Endothelial cell of umbilical vein (primary cell): Measurements from ENCODE around the gene PIP4P1. TPM values are rescaled to one million over a fixed set of nuclear protein-coding genes. Genes with fewer than 3 reads are reported as not detected.

Source experiments
- BruUV-seq: library from RNA; stranded (reverse); fragments of 400-500 nt; replicated peaks from 2 replicates; lab custom pipeline; 2021; lab: Mats Ljungman, UMichigan
- CTCF ChIA-PET: fragments of 300-600, 350-600 bp; sonication (Branson Sonifier 250); formaldehyde crosslinking; loops from one replicate; lab custom pipeline; 2021; ENCODE audit warnings: antibody characterized with exemption, inconsistent platforms; lab: Charles Lee
- POLR2A ChIA-PET: fragments of 300-600, 350-600 bp; sonication (Branson Sonifier 250); formaldehyde crosslinking; loops from one replicate; lab custom pipeline; 2021; ENCODE audit warnings: antibody characterized with exemption, inconsistent platforms; lab: Charles Lee
- DNase-seq: peaks from one replicate; pipeline ENCODE4 v3.0.0-alpha.2; 2011; ENCODE audit warnings: low read depth, low spot score
- FAIRE-seq: peaks from 2 replicates; lab custom pipeline; 2011; peaks lifted over from hg19 to GRCh38; lab: Jason Lieb, UNC
- H2AFZ ChIP-seq: 2 replicates; pipeline ENCODE4 v1.6.0; 2012; ENCODE audit warnings: low read depth, low read length, control low read depth, inconsistent platforms
- H3K27ac ChIP-seq: 2 replicates; pipeline ENCODE4 v1.5.1; 2011; ENCODE audit warnings: low read depth, mild to moderate bottlenecking, control low read depth, low read length, moderate library complexity; ENCODE audit not compliant: insufficient read depth
- H3K27me3 ChIP-seq, 2 experiments: 2 replicates each; pipeline versions ENCODE4 v1.6.0 to v1.6.1; 2011; ENCODE audit warnings: low read length in 2 of 2, mixed read lengths in 1 of 2; ENCODE audit not compliant: control insufficient read depth in 2 of 2, insufficient read depth in 2 of 2
- H3K36me3 ChIP-seq, 2 experiments: 2 replicates in 1 of 2; 3 replicates in 1 of 2; pipeline ENCODE4 v1.5.1; 2011; ENCODE audit warnings: low read length in 2 of 2, mild to moderate bottlenecking in 1 of 2, moderate library complexity in 1 of 2; ENCODE audit not compliant: control insufficient read depth in 2 of 2, insufficient read depth in 2 of 2; ENCODE audit errors: extremely low read depth in 1 of 2
- H3K4me1 ChIP-seq: 3 replicates; pipeline ENCODE4 v1.5.1; 2011; ENCODE audit warnings: mild to moderate bottlenecking, low read length; ENCODE audit not compliant: control insufficient read depth, insufficient read depth; ENCODE audit errors: extremely low read depth
- H3K4me2 ChIP-seq: 2 replicates; pipeline ENCODE4 v1.6.1; 2011; ENCODE audit warnings: low read length, control low read depth, mixed read lengths; ENCODE audit not compliant: insufficient read depth
- H3K4me3 ChIP-seq, 3 experiments: fragments of 200-600 bp in 1 of 3; sonication (generic), shearing (Covaris generic) in 1 of 3; replicated peaks in 1 of 3; 2 replicates each; pipeline ENCODE4 v1.5.1; 2011 to 2016; ENCODE audit warnings: control low read depth in 3 of 3, low read length in 3 of 3, mild to moderate bottlenecking in 2 of 3, inconsistent platforms in 1 of 3, low read depth in 1 of 3, moderate library complexity in 1 of 3; ENCODE audit not compliant: insufficient read depth in 1 of 3
- H3K79me2 ChIP-seq: 2 replicates; pipeline ENCODE4 v1.6.0; 2012; ENCODE audit warnings: low read length, inconsistent platforms; ENCODE audit not compliant: control insufficient read depth, insufficient read depth
- H3K9ac ChIP-seq: replicated peaks from 2 replicates; pipeline ENCODE3; 2011; ENCODE audit warnings: low read length, control low read depth; ENCODE audit not compliant: insufficient read depth; ENCODE audit errors: extremely low read depth
- H3K9me1 ChIP-seq: replicated peaks from 3 replicates; pipeline ENCODE4 v1.6.0; 2011; ENCODE audit warnings: mild to moderate bottlenecking, low read length; ENCODE audit not compliant: control insufficient read depth, insufficient read depth; ENCODE audit errors: extremely low read depth
- H3K9me3 ChIP-seq: replicated peaks from 2 replicates; pipeline ENCODE4 v1.5.1; 2012; ENCODE audit warnings: low read length, inconsistent platforms; ENCODE audit not compliant: control insufficient read depth, insufficient read depth
- H4K20me1 ChIP-seq: replicated peaks from 2 replicates; pipeline ENCODE3; 2011; ENCODE audit warnings: mild to moderate bottlenecking, low read length; ENCODE audit not compliant: control insufficient read depth, insufficient read depth; ENCODE audit errors: extremely low read depth
- CTCF ChIP-seq, 2 donors: IDR thresholded peaks; 1 replicate in 1 of 2; 2 replicates in 1 of 2; pipeline ENCODE4 v1.5.1; 2011; ENCODE audit warnings: low read length in 2 of 2, mild to moderate bottlenecking in 2 of 2, moderate library complexity in 2 of 2, control low read depth in 1 of 2, inconsistent platforms in 1 of 2, low read depth in 1 of 2; ENCODE audit not compliant: insufficient read depth in 1 of 2; ENCODE audit errors: extremely low read depth in 1 of 2
- EZH2 ChIP-seq: IDR thresholded peaks from 2 replicates; pipeline ENCODE4 v1.6.1; 2012; ENCODE audit warnings: borderline replicate concordance, low read depth, mild to moderate bottlenecking, moderate library complexity, low read length, inconsistent platforms; ENCODE audit not compliant: severe bottlenecking
- FOS ChIP-seq: IDR thresholded peaks from 2 replicates; pipeline ENCODE4 v1.6.1; 2011; ENCODE audit warnings: mild to moderate bottlenecking, low read length, moderate library complexity, borderline replicate concordance; ENCODE audit not compliant: insufficient read depth
- GATA2 ChIP-seq: IDR thresholded peaks from 2 replicates; pipeline ENCODE4 v1.7.0; 2011; ENCODE audit warnings: low read depth, mild to moderate bottlenecking, moderate library complexity, mixed read lengths, low read length; ENCODE audit not compliant: insufficient read length, insufficient read depth
- JUN ChIP-seq: IDR thresholded peaks from 2 replicates; pipeline ENCODE4 v1.6.1; 2011; ENCODE audit warnings: borderline replicate concordance, low read depth; ENCODE audit not compliant: insufficient read length, insufficient read depth
- MAX ChIP-seq: IDR thresholded peaks from 2 replicates; pipeline ENCODE4 v1.6.1; 2011; ENCODE audit not compliant: insufficient read depth, insufficient read length
- MYC ChIP-seq: IDR thresholded peaks from one replicate; pipeline ENCODE4 v1.6.1; 2011; ENCODE audit warnings: mild to moderate bottlenecking, low read depth, low read length
- POLR2A ChIP-seq: IDR thresholded peaks from 2 replicates; pipeline ENCODE4 v1.6.1; 2012; ENCODE audit warnings: low read depth, mild to moderate bottlenecking, control low read depth, low read length
- POLR2AphosphoS5 ChIP-seq: IDR thresholded peaks from 2 replicates; pipeline ENCODE4 v1.6.1; 2012; ENCODE audit warnings: low read depth, mild to moderate bottlenecking, control low read depth, low read length, moderate library complexity; ENCODE audit not compliant: insufficient read depth
- dilution Hi-C: fragments of 300-500 bp; cut with MboI; formaldehyde crosslinking; loops from one replicate; pipeline ENCODE4 v1.15.0; 2019; ENCODE audit warnings: low sequenced_read_pairs; ENCODE audit not compliant: extremely low pct_ligation_motif_present
- intact Hi-C: fragments of 100-400 bp; cut with micrococcal nuclease; formaldehyde crosslinking; loops from one replicate; pipeline ENCODE4 v1.10.0; 2022
- polyA plus RNA-seq, 4 experiments: library from polyadenylated mRNA; depleted of rRNA in 3 of 4; stranded (reverse) in 3 of 4; unstranded in 1 of 4; fragments of >200 nt; gene quantifications; 2 replicates each; pipeline versions ENCODE4 v1.2.1 to v1.2.3, GENCODE V29; 2011 to 2012; ENCODE audit warnings: missing spikeins in 1 of 4
- total RNA-seq: library from RNA; stranded (reverse); gene quantifications from 2 replicates; pipeline ENCODE4 v1.2.3, GENCODE V29; 2021

Gene PIP4P1
- total and polyA plus RNA-seq, 2 donors (not counting 3 experiments of a cell fraction or from before 2014, with no cell fraction given) = 28.6 to 52.5 TPM

GRCh38 chr14:20485900-20486299 is 24.7 kb upstream of the PIP4P1 start:
- CTCF ChIA-PET = interaction anchor here (0.6 to 1.5 kb wide), 2 partner anchors 8 kb away, joined by 4 read pairs; no protein-coding TSS in a partner anchor
- no peaks in the 10 kb centered on the region for H3K79me2 ChIP-seq
- FAIRE-seq = no peak
- dilution Hi-C loops = no loop called here
- peaks cover 7% of the 10 kb centered on the region for H3K4me1 ChIP-seq
- DNase-seq = no peak
- H3K9ac ChIP-seq = no peak overlapping the region
- no peak overlapping the region for H3K4me2 ChIP-seq
- no peaks in the 10 kb centered on the region for H4K20me1 ChIP-seq
- BruUV-seq = no TSS peak
- H3K4me3 ChIP-seq = no peak overlapping the region
- intact Hi-C loops = no loop called here
- H3K27me3 ChIP-seq = peaks cover 0 to 2% of the 10 kb centered on the region in 2 experiments
- no peak overlapping the region for H2AFZ ChIP-seq
- H3K36me3 ChIP-seq = no peaks in the 10 kb centered on the region
- H3K27ac ChIP-seq = no peak overlapping the region
- POLR2A ChIA-PET = no interaction called here
- TF ChIP-seq POLR2AphosphoS5 (no peak), JUN (no peak), FOS (no peak), CTCF (IDR thresholded peaks at IDR 0.05; ENCODE audit: extremely low read depth in 1 of 2, insufficient read depth in 1 of 2, low read depth in 1 of 2, low read length in 2 of 2) (no peak), EZH2 (no peak), GATA2 (no peak), MAX (no peak), POLR2A (no peak), MYC (no peak)
- no peaks in the 10 kb centered on the region for H3K9me3 ChIP-seq
- no peaks in the 10 kb centered on the region for H3K9me1 ChIP-seq
